Chondrocyte (in vitro differentiated cells): ENCODE results near the gene ZBTB26. TPM values are rescaled to one million over a fixed set of nuclear protein-coding genes. Genes with fewer than 3 reads are reported as not detected.

Experiments
- DNase-seq: peaks from one replicate; pipeline ENCODE4 v3.0.0; 2021; ENCODE audit warnings: mixed read lengths, low spot score
- H3K27ac Mint-ChIP-seq: one replicate; pipeline ENCODE4 v1.8.0; 2021; ENCODE audit warnings: mild to moderate bottlenecking, moderate library complexity, mixed read lengths; ENCODE audit not compliant: unreplicated experiment
- H3K27me3 Mint-ChIP-seq: 2 replicates; pipeline ENCODE4 v1.8.0; 2021; ENCODE audit warnings: low read depth, mixed read lengths
- H3K36me3 Mint-ChIP-seq: 2 replicates; pipeline ENCODE4 v1.8.0; 2021; ENCODE audit warnings: low read depth, mixed read lengths
- H3K4me1 Mint-ChIP-seq: 2 replicates; pipeline ENCODE4 v1.8.0; 2021; ENCODE audit warnings: low read depth, mild to moderate bottlenecking, mixed read lengths
- H3K4me3 Mint-ChIP-seq: one replicate; pipeline ENCODE4 v1.8.0; 2021; ENCODE audit warnings: mild to moderate bottlenecking, moderate library complexity, mixed read lengths; ENCODE audit not compliant: unreplicated experiment
- H3K9me3 Mint-ChIP-seq: 2 replicates; pipeline ENCODE4 v1.8.0; 2021; ENCODE audit warnings: low read depth, mixed read lengths
- CTCF ChIP-seq: fragments of 200-600 bp; sonication (generic); IDR thresholded peaks from 2 replicates; pipeline ENCODE4 v1.5.0; 2021; ENCODE audit warnings: antibody characterized with exemption, mild to moderate bottlenecking, moderate library complexity
- total RNA-seq: library from RNA; stranded (reverse); gene quantifications from 3 replicates; pipeline ENCODE4 v1.2.1, GENCODE V29; 2021

ZBTB26 gene
- total RNA-seq, 1 donor from 2014 or later, result 6.2 TPM

DNA sequence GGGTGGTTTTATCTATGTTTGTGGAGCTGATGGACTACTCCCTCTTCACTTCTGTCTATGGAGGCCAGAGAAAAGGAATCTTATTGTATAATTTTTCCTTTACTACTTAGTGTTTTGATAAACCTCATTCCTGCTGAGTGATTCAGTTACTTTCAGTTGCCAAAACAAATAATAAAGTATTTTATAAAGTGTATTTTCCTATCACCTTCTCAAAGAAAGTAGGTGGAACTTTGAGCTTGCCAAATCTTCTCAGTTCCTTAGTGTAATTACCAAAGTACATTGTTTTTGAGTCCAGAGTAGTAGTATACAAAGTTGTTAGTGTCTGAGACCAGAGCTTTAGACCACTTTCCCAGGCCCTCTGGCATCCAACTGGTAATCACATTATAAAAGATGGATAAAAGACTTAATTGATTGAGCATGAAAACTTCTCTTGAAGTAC lies 23.0 kb upstream of the ZBTB26 start:
- Mint-ChIP-seq H3K4me1 (peaks cover 54% of the 10 kb centered on the region), H3K36me3 (peaks cover 4% of the 10 kb centered on the region), H3K27me3 (no peaks in the 10 kb centered on the region), H3K9me3 (no peaks in the 10 kb centered on the region), H3K27ac (peak overlapping the region; percentile 77), H3K4me3 (no peak overlapping the region)
- no peak for DNase-seq
- no peak for TF ChIP-seq CTCF

- TF ChIP-seq CTCF, result no peak
- H3K9me3 Mint-ChIP-seq, result no peaks in the 10 kb centered on the region
- H3K36me3 Mint-ChIP-seq, result no peaks in the 10 kb centered on the region
- no peak overlapping the region for H3K4me3 Mint-ChIP-seq
- no peaks in the 10 kb centered on the region for H3K27me3 Mint-ChIP-seq
- H3K4me1 Mint-ChIP-seq, result peaks cover 66% of the 10 kb centered on the region
- no peak overlapping the region for H3K27ac Mint-ChIP-seq
- no peak for DNase-seq
Measured at GRCh38 chr9:122951056-122951455, 19.7 kb upstream of the ZBTB26 start.

DNA sequence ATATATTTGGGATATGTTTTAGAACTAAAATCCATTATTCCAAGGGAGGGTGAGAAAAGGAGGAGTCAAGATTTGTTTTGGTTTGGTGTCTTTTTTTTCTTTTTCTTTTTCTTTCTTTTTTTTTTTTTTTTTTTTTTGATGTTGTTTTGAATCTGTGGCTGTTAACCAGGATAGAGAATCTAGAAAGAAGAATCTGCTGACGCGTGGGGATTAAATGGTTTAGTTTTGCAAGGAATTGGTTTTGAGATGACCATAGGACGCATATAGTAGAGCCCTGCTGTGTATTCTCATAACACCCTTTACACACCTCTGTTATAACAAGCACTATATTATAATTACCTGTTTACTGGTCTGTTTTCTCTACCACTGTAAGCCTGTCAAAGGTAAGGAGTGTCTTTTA lies 19.0 kb upstream of the ZBTB26 start:
- no peaks in the 10 kb centered on the region for H3K36me3 Mint-ChIP-seq
- TF ChIP-seq CTCF, result no peak
- no peaks in the 10 kb centered on the region for H3K9me3 Mint-ChIP-seq
- H3K4me1 Mint-ChIP-seq, result peaks cover 66% of the 10 kb centered on the region
- no peak overlapping the region for H3K4me3 Mint-ChIP-seq
- H3K27ac Mint-ChIP-seq, result no peak overlapping the region
- H3K27me3 Mint-ChIP-seq, result no peaks in the 10 kb centered on the region
- no peak for DNase-seq

DNA sequence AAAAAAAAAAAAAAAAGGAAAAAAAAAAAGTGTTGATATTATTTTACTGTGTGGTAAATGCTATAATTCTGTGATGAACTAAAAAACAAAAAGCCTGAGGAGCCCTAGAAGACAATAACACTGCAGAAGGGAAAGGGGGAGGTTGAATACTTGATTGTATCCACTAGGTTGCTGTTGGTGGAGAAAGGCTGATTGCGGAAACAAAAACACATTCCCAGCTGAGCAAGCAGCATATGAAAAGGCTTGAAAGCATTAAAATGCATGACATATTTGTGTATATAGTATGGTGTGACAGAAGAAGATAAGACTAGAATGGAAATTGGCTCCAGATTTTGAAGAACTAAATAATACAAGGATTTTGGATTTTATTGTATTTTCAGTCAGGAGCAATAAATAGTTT lies 18.4 kb upstream of the ZBTB26 start:
- no peak for DNase-seq
- no peak for TF ChIP-seq CTCF

GRCh38 chr9:122948313-122948712 lies 17.0 kb upstream of the ZBTB26 start:
- H3K4me1 Mint-ChIP-seq, result peaks cover 61% of the 10 kb centered on the region
- H3K36me3 Mint-ChIP-seq, result no peaks in the 10 kb centered on the region
- no peak overlapping the region for H3K4me3 Mint-ChIP-seq
- no peak overlapping the region for H3K27ac Mint-ChIP-seq
- H3K9me3 Mint-ChIP-seq, result no peaks in the 10 kb centered on the region
- no peak for TF ChIP-seq CTCF
- DNase-seq, result no peak
- H3K27me3 Mint-ChIP-seq, result no peaks in the 10 kb centered on the region

More for the DNA sequence above, 18.4 kb upstream of the ZBTB26 start:
- no peaks in the 10 kb centered on the region for H3K36me3 Mint-ChIP-seq
- H3K4me1 Mint-ChIP-seq, result peaks cover 66% of the 10 kb centered on the region
- no peaks in the 10 kb centered on the region for H3K9me3 Mint-ChIP-seq
- H3K27me3 Mint-ChIP-seq, result no peaks in the 10 kb centered on the region
- H3K27ac Mint-ChIP-seq, result peak overlapping the region; percentile 59
- no peak overlapping the region for H3K4me3 Mint-ChIP-seq
